Adipocyte (in vitro differentiated cells): Measurements from ENCODE around the gene USP6NL.
"Not testable (repeated sequence)": the region's sequence is repeated elsewhere in the genome, so short reads cannot be mapped to it uniquely, and the experiment has no call there.

Experiments
- DNase-seq: peaks from one replicate; pipeline ENCODE4 v3.0.0-alpha.2; 2015; ENCODE audit warnings: low read depth
- H3K27me3 ChIP-seq: replicated peaks from 2 replicates; pipeline ENCODE4 v1.7.0; 2013; ENCODE audit warnings: mild to moderate bottlenecking, low read length, moderate library complexity; ENCODE audit not compliant: control insufficient read depth, insufficient read depth
- H3K36me3 ChIP-seq: 2 replicates; pipeline ENCODE4 v1.7.0; 2013; ENCODE audit warnings: low read length, mild to moderate bottlenecking, moderate library complexity; ENCODE audit not compliant: control insufficient read depth, insufficient read depth, severe bottlenecking
- H3K4me1 ChIP-seq: 2 replicates; pipeline ENCODE4 v1.7.0; 2013; ENCODE audit warnings: mild to moderate bottlenecking, low read length, moderate library complexity; ENCODE audit not compliant: control insufficient read depth, insufficient read depth
- H3K4me3 ChIP-seq: 2 replicates; pipeline ENCODE4 v1.7.0; 2013; ENCODE audit warnings: mild to moderate bottlenecking, low read length, moderate library complexity
- H3K9ac ChIP-seq: 2 replicates; pipeline ENCODE4 v1.7.0; 2013; ENCODE audit warnings: mild to moderate bottlenecking, low read length, moderate library complexity
- H3K9me3 ChIP-seq: 2 replicates; pipeline ENCODE4 v1.7.0; 2013; ENCODE audit warnings: mild to moderate bottlenecking, low read length, moderate library complexity; ENCODE audit not compliant: control insufficient read depth

Gene USP6NL

DNA sequence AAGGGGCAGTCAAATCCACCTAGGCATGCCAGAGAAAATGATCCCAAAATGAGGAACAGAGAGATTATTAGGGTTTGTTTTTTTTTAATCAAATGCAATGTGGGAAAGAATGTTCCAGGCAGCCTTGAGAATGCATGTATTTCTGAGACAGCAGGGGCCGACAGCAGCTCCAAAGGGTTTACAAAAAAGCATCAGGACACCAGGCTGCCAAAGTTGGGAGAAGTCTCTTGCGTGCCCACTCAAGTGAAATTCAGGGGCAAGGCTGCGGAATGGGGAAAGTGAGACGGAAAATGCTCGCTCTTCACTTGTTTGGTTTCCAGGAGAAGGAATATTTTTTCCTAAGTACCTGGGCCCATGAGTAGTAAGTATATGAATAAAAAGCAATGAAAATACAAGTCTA, 101.2 kb downstream of the USP6NL start:
- Histone ChIP-seq H3K36me3 (peaks cover 4% of the 10 kb centered on the region), H3K9me3 (no peaks in the 10 kb centered on the region), H3K4me3 (no peak overlapping the region), H3K4me1 (peaks cover 22% of the 10 kb centered on the region), H3K27me3 (no peaks in the 10 kb centered on the region), H3K9ac (no peak overlapping the region)
- DNase-seq = no peak

DNA sequence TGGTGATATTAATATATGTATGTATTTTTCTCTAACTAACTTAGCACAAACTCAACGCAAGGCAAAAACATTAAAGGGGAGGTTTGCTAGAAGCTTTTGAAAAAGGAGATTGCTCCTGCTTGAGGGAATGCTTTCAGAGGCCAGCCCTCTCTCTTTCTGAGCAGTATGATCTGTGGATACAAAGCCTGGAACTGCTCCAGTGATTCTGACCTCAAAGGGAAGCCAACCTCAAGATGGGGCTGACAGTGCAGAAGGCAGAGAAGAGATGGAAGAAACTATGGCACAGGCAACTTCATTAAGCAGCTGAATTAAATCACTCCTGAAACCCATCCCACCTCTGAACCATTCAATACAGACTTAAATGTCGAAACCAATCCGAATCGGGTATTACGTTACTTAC, 102.4 kb downstream of the USP6NL start:
- Histone ChIP-seq H3K36me3 (peaks cover 4% of the 10 kb centered on the region), H3K9ac (no peak overlapping the region), H3K4me3 (no peak overlapping the region), H3K27me3 (no peaks in the 10 kb centered on the region), H3K4me1 (peaks cover 22% of the 10 kb centered on the region), H3K9me3 (no peaks in the 10 kb centered on the region)
- no peak for DNase-seq

DNA sequence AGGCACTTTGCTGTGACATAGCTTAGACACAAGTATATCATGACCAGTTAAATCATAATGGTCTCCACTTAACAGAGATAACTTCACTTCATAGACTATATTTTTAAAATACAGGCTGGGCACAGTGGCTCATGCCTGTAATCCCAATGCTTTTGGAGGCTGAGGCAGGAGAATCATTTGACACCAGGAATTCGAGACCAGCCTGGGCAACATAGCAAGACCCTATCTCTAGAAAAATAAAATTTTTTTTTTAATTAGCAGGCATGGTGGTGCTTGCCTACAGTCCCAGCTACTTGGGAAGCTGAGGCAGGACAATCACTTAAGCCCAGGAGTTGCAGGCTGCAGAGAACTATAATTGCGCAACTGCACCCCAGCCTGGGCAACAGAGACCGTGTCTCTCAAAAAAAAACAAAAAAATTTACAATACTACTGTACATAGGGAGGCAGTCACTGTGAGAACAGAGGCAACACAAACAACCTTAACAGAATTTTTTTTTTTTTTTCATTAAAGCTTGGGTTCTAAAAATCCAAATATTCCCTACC, 105.1 kb downstream of the USP6NL start:
- Histone ChIP-seq H3K27me3 (no peaks in the 10 kb centered on the region), H3K36me3 (peaks cover 4% of the 10 kb centered on the region), H3K4me1 (peaks cover 13% of the 10 kb centered on the region), H3K9me3 (no peaks in the 10 kb centered on the region), H3K4me3 (no peak overlapping the region), H3K9ac (no peak overlapping the region)
- no peak for DNase-seq

- Histone ChIP-seq H3K27me3 (no peaks in the 10 kb centered on the region), H3K4me1 (peaks cover 7% of the 10 kb centered on the region), H3K4me3 (no peak overlapping the region), H3K36me3 (peaks cover 6% of the 10 kb centered on the region), H3K9ac (no peak overlapping the region), H3K9me3 (no peaks in the 10 kb centered on the region)
- DNase-seq = no peak
Measured at GRCh38 chr10:11505639-11506038, 105.8 kb downstream of the USP6NL start.

DNA sequence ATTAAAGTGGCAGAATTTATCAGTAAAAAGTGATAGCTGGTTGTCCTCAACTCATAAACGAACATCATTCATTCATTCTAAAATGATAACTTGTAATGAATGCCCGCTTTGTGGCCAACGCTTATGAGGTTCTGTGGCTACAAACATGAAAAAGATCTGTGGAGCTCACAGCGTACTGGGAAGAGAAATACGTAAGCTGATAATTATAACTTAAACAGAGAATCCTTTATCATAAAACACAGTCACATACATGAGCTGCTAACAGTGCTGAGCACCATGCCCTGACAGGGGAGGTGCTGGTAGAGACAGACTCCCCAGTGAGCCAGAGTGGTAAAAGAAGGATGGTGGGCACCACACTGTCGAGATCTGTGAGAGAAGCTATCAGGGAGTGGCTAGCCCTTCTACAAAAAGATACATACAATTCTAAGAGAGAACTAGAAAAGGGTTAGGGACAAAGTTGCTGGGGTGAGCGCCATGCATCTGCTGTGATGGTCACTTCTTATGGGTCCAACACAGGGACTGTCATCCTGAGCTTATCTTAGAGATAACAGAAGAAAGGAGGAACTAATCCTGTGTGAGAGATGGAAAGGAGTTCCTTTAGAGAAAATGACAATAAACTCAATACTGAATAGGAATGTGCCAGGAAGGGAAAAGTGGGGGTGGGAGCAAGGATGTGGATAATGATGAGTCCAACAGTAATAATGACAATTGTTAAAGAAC, 106.7 kb downstream of the USP6NL start:
- H3K27me3 ChIP-seq = no peaks in the 10 kb centered on the region
- no peaks in the 10 kb centered on the region for H3K9me3 ChIP-seq
- no peaks in the 10 kb centered on the region for H3K4me1 ChIP-seq
- no peak for DNase-seq
- peaks cover 6% of the 10 kb centered on the region for H3K36me3 ChIP-seq
- no peak overlapping the region for H3K4me3 ChIP-seq
- no peak overlapping the region for H3K9ac ChIP-seq

GRCh38 chr10:11501600-11501999, 109.8 kb downstream of the USP6NL start:
- Histone ChIP-seq H3K4me3 (no peak overlapping the region), H3K4me1 (no peaks in the 10 kb centered on the region), H3K36me3 (peaks cover 6% of the 10 kb centered on the region), H3K9ac (no peak overlapping the region), H3K27me3 (no peaks in the 10 kb centered on the region), H3K9me3 (no peaks in the 10 kb centered on the region)
- no peak for DNase-seq

- no peak overlapping the region for H3K4me3 ChIP-seq
- H3K36me3 ChIP-seq = peaks cover 6% of the 10 kb centered on the region
- no peak for DNase-seq
- H3K27me3 ChIP-seq = no peaks in the 10 kb centered on the region
- no peaks in the 10 kb centered on the region for H3K4me1 ChIP-seq
- H3K9ac ChIP-seq = no peak overlapping the region
- no peaks in the 10 kb centered on the region for H3K9me3 ChIP-seq
Measured at GRCh38 chr10:11499425-11500071, 111.9 kb downstream of the USP6NL start.

DNA sequence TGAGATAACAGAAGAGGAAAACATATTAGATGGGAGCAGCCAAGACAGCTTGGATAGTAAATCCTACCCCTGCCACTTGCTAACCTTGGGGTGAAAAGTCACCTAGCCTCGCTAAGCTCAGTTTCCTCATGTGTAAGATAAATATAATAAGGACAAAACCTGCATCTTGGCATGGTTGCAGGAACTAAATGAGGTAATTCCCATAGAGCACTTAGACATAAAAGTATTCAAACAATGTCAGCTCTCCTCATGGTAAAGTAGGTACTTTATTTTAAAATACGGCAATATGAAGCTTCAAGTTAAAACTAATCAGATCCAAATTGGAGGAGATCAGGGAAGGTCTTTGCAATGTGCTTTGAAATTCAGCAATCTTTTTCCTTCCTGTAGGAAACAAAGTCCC, 113.1 kb downstream of the USP6NL start:
- no peak overlapping the region for H3K9ac ChIP-seq
- H3K4me3 ChIP-seq = no peak overlapping the region
- no peak for DNase-seq

DNA sequence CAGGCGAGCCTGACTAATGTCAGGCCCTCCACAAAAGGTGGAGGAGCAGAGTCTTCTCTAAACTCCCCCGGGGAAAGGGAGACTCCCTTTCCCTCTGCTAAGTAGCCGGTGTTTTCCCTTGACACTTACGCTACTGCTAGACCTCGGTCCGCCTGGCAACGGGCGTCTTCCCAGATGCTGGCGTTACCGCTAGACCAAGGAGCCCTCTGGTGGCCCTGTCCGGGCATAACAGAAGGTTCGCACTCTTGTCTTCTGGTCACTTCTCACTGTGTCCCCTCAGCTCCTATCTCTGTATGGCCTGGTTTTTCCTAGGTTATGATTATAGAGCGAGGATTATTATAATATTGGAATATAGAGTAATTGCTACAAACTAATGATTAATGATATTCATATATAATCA, 116.5 kb downstream of the USP6NL start:
- H3K36me3 ChIP-seq, DNase-seq, H3K9me3 ChIP-seq, H3K9ac ChIP-seq, H3K27me3 ChIP-seq, H3K4me1 ChIP-seq, H3K4me3 ChIP-seq: not testable (repeated sequence)

More for the DNA sequence above, 113.1 kb downstream of the USP6NL start:
- Histone ChIP-seq H3K36me3 (peaks cover 6% of the 10 kb centered on the region), H3K27me3 (no peaks in the 10 kb centered on the region), H3K9me3 (no peaks in the 10 kb centered on the region), H3K4me1 (no peaks in the 10 kb centered on the region)

DNA sequence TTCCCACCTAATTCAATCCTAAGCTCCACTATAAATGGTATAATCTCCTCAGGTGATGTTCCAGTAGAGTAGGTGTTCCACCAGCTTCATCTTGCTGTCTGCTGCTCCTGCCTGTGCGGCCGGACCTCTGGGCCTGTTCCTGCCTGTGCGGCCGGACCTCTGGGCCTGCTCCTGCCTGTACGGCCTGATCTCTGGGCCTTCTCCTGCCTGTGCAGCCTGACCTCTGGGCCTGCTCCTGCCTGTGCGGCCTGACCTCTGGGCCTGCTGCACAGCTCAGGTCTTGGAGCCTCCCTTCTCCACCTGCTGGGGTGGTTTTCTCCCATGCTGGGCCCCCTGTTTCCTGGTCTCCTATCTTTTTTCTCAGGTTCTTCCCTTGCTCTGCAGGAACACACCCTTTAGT, 117.8 kb downstream of the USP6NL start:
- Histone ChIP-seq H3K27me3 (no peaks in the 10 kb centered on the region), H3K9ac (no peak overlapping the region), H3K4me3 (no peak overlapping the region), H3K36me3 (peaks cover 14% of the 10 kb centered on the region), H3K4me1 (peaks cover 5% of the 10 kb centered on the region), H3K9me3 (no peaks in the 10 kb centered on the region)
- no peak for DNase-seq

GRCh38 chr10:11491087-11491486, 120.4 kb downstream of the USP6NL start:
- H3K4me1 ChIP-seq = peaks cover 5% of the 10 kb centered on the region
- DNase-seq = no peak
- no peak overlapping the region for H3K4me3 ChIP-seq
- no peak overlapping the region for H3K9ac ChIP-seq
- H3K9me3 ChIP-seq = no peaks in the 10 kb centered on the region
- H3K27me3 ChIP-seq = no peaks in the 10 kb centered on the region
- peaks cover 10% of the 10 kb centered on the region for H3K36me3 ChIP-seq
